ENCODE measurements around the gene ZFP36L2. TPM values are rescaled to one million over a fixed set of nuclear protein-coding genes. Genes with fewer than 3 reads are reported as not detected.

ZFP36L2 gene
- polyA plus RNA-seq, 1 of the 3 experiments (the other 2 are of a cell fraction) = 18.4 TPM

DNA sequence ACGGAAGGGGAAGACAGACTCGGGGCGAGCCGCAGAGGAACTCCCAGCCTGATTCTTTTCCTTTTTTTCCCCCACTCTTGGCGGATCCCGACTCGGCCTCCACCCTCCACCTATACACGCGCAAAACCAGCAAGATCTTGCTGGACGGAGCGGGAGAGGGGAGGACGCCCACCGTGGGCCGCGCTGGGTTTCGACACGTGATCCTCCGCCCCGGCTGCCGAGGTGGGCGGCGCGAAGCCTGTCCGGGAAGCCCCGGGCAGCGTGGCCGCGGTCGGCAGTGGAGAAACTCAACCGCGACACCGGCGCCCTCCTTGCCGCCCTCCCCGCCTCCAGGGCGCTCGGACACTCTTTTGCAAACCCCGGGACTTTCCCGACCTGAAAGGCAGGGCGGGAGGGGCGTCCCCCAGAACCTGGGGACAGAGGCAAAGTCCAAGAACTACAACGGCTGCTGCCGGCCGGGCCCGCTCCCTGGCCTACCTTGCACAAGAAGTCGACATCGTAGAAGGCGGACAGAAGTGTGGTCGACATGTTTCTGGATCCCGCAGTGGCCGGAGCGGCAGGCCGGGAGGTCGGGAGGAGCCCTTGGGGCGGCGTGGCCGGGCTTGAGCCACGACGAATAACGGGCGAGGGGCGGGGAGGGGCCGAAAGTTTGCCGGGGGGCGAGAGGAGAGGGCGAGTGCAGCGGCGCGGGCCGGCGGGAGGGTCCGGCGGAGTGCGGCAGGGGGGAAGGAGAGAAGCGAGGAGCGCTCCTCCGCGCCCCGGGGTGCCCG lies 433 bp downstream of the ZFP36L2 start (continued):
- TF ChIP-seq, protein P1, sequence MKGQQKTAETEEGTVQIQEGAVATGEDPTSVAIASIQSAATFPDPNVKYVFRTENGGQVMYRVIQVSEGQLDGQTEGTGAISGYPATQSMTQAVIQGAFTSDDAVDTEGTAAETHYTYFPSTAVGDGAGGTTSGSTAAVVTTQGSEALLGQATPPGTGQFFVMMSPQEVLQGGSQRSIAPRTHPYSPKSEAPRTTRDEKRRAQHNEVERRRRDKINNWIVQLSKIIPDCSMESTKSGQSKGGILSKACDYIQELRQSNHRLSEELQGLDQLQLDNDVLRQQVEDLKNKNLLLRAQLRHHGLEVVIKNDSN (IDR thresholded peaks at IDR 0.05; ENCODE audit: borderline replicate concordance, low read depth) = peak; percentile 85
- TF ChIP-seq TEAD4 (IDR thresholded peaks at IDR 0.05; ENCODE audit: borderline replicate concordance, insufficient read depth) (no peak), POLR2AphosphoS5 (IDR thresholded peaks at IDR 0.05; ENCODE audit: low read depth, low read length) (peak; percentile 72)

DNA sequence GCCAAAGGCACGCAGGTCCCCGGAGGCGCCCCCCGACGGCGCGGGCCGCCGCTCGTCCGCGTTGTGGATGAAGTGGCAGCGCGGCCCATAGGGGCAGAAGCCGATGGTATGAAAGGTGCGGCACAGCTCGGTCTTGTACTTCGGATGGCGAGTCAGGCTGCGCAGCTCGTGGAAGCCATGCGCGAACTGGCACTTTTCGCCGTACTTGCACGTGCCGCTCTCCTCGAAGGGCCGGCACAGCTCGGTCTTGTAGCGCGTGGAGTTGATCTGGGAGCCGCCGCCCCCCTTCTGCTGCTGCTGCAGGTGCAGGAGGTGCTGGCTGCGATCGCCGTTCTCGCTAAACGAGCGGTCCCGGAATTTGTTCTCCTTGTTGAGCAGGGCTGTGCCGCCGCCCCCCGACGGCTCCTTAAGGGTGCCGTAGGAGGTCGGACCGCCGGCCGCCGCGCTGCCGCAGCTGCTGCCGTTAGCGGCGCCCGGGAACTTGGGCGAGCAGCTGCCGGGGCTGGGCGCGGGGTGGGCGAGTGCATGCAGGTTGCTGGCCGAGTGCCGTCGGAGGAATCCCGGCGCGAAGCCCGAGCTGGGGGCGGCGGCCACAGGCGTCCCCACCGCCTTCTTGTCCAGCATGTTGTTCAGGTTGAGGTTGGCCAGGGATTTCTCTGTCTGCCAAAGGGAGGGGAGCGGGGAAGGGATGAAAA lies 1.2 kb downstream of the ZFP36L2 start:
- Histone ChIP-seq H3K4me3 (ENCODE audit: low read depth in 2 of 2, low read length in 1 of 2) (peak overlapping the region; percentile 95 to 97), H3K9me3 (no peaks in the 10 kb centered on the region), H3K36me3 (replicated peaks in 1 of 2; ENCODE audit: control insufficient read depth in 1 of 2, insufficient read depth in 2 of 2, low read length in 1 of 2) (peaks cover 21 to 34% of the 10 kb centered on the region in 2 experiments), H3K9me2 (no peaks in the 10 kb centered on the region), H4K20me1 (ENCODE audit: insufficient read depth) (peaks cover 34% of the 10 kb centered on the region), H3K27ac (ENCODE audit: low read depth in 2 of 2, low read length in 1 of 2) (peak overlapping the region; percentile 94 to 95), H3K27me3 (ENCODE audit: insufficient read depth) (no peaks in the 10 kb centered on the region), H3K79me2 (ENCODE audit: insufficient read depth) (peaks cover 74% of the 10 kb centered on the region), H3F3A (replicated peaks; ENCODE audit: insufficient read depth) (peaks cover 56% of the 10 kb centered on the region), H3K4me2 (peak overlapping the region; percentile 83), H2AFZ (ENCODE audit: low read depth) (no peak overlapping the region), H3K9ac (peak overlapping the region; percentile 99), H3K4me1 (ENCODE audit: control insufficient read depth in 1 of 2, insufficient read depth in 2 of 2, low read depth in 1 of 2, low read length in 1 of 2) (peaks cover 33 to 63% of the 10 kb centered on the region in 2 experiments)
- CTCF ChIA-PET = interaction anchor here (0.7 to 16.3 kb wide), 28 partner anchors 13 to 415 kb away, joined by 3 to 299 read pairs (median 4); no protein-coding TSS in a partner anchor
- POLR2A ChIA-PET = interaction anchor here (0.9 kb wide), 2 partner anchors 94 to 259 kb away, joined by 3 read pairs; no protein-coding TSS in a partner anchor
- peak; percentile 51 for DNase-seq
- WGBS (ENCODE audit: low lambda C conversion rate) = 28% methylated on average over 65 of the region's 74 CpGs
- TF ChIP-seq RFX5 (IDR thresholded peaks at IDR 0.05; ENCODE audit: low read length) = no peak
- TF ChIP-seq, protein P2, sequence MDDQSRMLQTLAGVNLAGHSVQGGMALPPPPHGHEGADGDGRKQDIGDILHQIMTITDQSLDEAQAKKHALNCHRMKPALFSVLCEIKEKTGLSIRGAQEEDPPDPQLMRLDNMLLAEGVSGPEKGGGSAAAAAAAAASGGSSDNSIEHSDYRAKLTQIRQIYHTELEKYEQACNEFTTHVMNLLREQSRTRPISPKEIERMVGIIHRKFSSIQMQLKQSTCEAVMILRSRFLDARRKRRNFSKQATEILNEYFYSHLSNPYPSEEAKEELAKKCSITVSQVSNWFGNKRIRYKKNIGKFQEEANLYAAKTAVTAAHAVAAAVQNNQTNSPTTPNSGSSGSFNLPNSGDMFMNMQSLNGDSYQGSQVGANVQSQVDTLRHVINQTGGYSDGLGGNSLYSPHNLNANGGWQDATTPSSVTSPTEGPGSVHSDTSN (IDR thresholded peaks at IDR 0.05) = no peak; the same call in 1 of the 2 replicates
- TF ChIP-seq, protein P3, sequence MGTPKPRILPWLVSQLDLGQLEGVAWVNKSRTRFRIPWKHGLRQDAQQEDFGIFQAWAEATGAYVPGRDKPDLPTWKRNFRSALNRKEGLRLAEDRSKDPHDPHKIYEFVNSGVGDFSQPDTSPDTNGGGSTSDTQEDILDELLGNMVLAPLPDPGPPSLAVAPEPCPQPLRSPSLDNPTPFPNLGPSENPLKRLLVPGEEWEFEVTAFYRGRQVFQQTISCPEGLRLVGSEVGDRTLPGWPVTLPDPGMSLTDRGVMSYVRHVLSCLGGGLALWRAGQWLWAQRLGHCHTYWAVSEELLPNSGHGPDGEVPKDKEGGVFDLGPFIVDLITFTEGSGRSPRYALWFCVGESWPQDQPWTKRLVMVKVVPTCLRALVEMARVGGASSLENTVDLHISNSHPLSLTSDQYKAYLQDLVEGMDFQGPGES (IDR thresholded peaks at IDR 0.05; ENCODE audit: low read depth, low read length) = no peak
- TF ChIP-seq, protein P4, sequence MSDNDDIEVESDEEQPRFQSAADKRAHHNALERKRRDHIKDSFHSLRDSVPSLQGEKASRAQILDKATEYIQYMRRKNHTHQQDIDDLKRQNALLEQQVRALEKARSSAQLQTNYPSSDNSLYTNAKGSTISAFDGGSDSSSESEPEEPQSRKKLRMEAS (IDR thresholded peaks at IDR 0.05; ENCODE audit: low read depth) = peak; percentile 81
- TF ChIP-seq POLR2AphosphoS5 (IDR thresholded peaks at IDR 0.05; ENCODE audit: low read depth, low read length) = peak; percentile 9; the same call in 1 of the 2 replicates
- TF ChIP-seq GABPA (IDR thresholded peaks at IDR 0.05; ENCODE audit: low read depth) = no peak
- peak in 1 of 2 experiments; percentile 25; a peak in 1 of 4 replicates for TF ChIP-seq EP300 (IDR thresholded peaks at IDR 0.05; ENCODE audit: borderline replicate concordance in 1 of 2, low read depth in 1 of 2, low read length in 1 of 2)
- TF ChIP-seq, protein P5, sequence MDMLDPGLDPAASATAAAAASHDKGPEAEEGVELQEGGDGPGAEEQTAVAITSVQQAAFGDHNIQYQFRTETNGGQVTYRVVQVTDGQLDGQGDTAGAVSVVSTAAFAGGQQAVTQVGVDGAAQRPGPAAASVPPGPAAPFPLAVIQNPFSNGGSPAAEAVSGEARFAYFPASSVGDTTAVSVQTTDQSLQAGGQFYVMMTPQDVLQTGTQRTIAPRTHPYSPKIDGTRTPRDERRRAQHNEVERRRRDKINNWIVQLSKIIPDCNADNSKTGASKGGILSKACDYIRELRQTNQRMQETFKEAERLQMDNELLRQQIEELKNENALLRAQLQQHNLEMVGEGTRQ (IDR thresholded peaks at IDR 0.05; ENCODE audit: borderline replicate concordance, low read depth, low read length) = no peak
- TF ChIP-seq SMC3 (IDR thresholded peaks at IDR 0.05; ENCODE audit: low read depth, low read length) = no peak
- no peak for TF ChIP-seq CHD2 (IDR thresholded peaks at IDR 0.05; ENCODE audit: low read length, partially characterized antibody)
